D721Med (cell line): ENCODE data around the gene DTX1.
A peak's percentile ranks its signal among the peaks of the same experiment; 100 is the strongest.

Experiments
- DNase-seq: peaks from one replicate; pipeline ENCODE4 v3.0.0; 2011; ENCODE audit warnings: low spot score; ENCODE audit not compliant: insufficient read length
- FAIRE-seq: peaks from 2 replicates; lab custom pipeline; 2011; peaks lifted over from hg19 to GRCh38; lab: Jason Lieb, UNC
- CTCF ChIP-seq: IDR thresholded peaks from 2 replicates; pipeline ENCODE4 v1.5.1; 2012; ENCODE audit warnings: mild to moderate bottlenecking, control low read depth; ENCODE audit not compliant: insufficient read depth; ENCODE audit errors: missing control alignments

DTX1 gene

GRCh38 chr12:113127791-113128199 is 71.3 kb downstream of the DTX1 start:
- FAIRE-seq (no peak), DNase-seq (no peak)
- TF ChIP-seq CTCF, result no peak

- no peak for FAIRE-seq
- DNase-seq, result no peak
- no peak for TF ChIP-seq CTCF
Observed at GRCh38 chr12:113128802-113129663, 72.5 kb downstream of the DTX1 start.

GRCh38 chr12:113129664-113130456 is 73.3 kb downstream of the DTX1 start:
- no peak for TF ChIP-seq CTCF
- no peak for DNase-seq
- no peak for FAIRE-seq

GRCh38 chr12:113130457-113131135 is 74.1 kb downstream of the DTX1 start:
- DNase-seq (no peak), FAIRE-seq (no peak)
- TF ChIP-seq CTCF, result peak; percentile 20

- FAIRE-seq (no peak), DNase-seq (no peak)
- TF ChIP-seq CTCF, result no peak
Observed at GRCh38 chr12:113131556-113131955, 75.0 kb downstream of the DTX1 start.

- TF ChIP-seq CTCF, result no peak
- DNase-seq (no peak), FAIRE-seq (no peak)
Observed at GRCh38 chr12:113133036-113133435, 76.5 kb downstream of the DTX1 start.
